Fibroblast of villous mesenchyme (primary cell): ENCODE results near the gene TTC7B. TPM values are rescaled to one million over a fixed set of nuclear protein-coding genes. Genes with fewer than 3 reads are reported as not detected.

Experiments
- DNase-seq: peaks from one replicate; pipeline ENCODE4 v3.0.0-alpha.2; 2010; ENCODE audit warnings: low read depth
- H3K4me3 ChIP-seq: 2 replicates; pipeline ENCODE4 v1.5.1; 2011; ENCODE audit warnings: low read depth, mild to moderate bottlenecking, low read length
- CTCF ChIP-seq: IDR thresholded peaks from 2 replicates; pipeline ENCODE4 v1.5.1; 2012; ENCODE audit warnings: low read depth, mild to moderate bottlenecking, low read length; ENCODE audit not compliant: insufficient read depth
- total RNA-seq: library from RNA; depleted of rRNA; stranded (reverse); fragments of >200 nt; gene quantifications from 2 replicates; pipeline ENCODE4 v1.2.3, GENCODE V29; 2012

TTC7B gene
- total RNA-seq, 1 donor, result 16.8 TPM

GRCh38 chr14:90791486-90791885 lies 24.7 kb downstream of the TTC7B start:
- no peak for TF ChIP-seq CTCF
- no peak for DNase-seq
- no peak overlapping the region for H3K4me3 ChIP-seq

GRCh38 chr14:90788031-90788430 lies 28.2 kb downstream of the TTC7B start:
- no peak for DNase-seq
- no peak for TF ChIP-seq CTCF
- H3K4me3 ChIP-seq, result no peak overlapping the region

- no peak overlapping the region for H3K4me3 ChIP-seq
- no peak for DNase-seq
- no peak for TF ChIP-seq CTCF
These were observed 30.3 kb downstream of the TTC7B start for GRCh38 chr14:90785876-90786450.

GRCh38 chr14:90785471-90785870 lies 30.8 kb downstream of the TTC7B start:
- no peak overlapping the region for H3K4me3 ChIP-seq
- TF ChIP-seq CTCF, result peak; percentile 22
- no peak for DNase-seq

- TF ChIP-seq CTCF, result no peak
- H3K4me3 ChIP-seq, result no peak overlapping the region
- DNase-seq, result no peak
These were observed 31.5 kb downstream of the TTC7B start for GRCh38 chr14:90784621-90785270.

- no peak for TF ChIP-seq CTCF
- no peak overlapping the region for H3K4me3 ChIP-seq
These were observed 32.9 kb downstream of the TTC7B start for GRCh38 chr14:90783344-90783743.

GRCh38 chr14:90782892-90783291 lies 33.3 kb downstream of the TTC7B start:
- H3K4me3 ChIP-seq, result no peak overlapping the region
- DNase-seq, result no peak
- TF ChIP-seq CTCF, result no peak

More at GRCh38 chr14:90783344-90783743, 32.9 kb downstream of the TTC7B start:
- DNase-seq, result no peak
